SJCRH30 (cell line): ENCODE results near the gene KREMEN2. TPM values are rescaled to one million over a fixed set of nuclear protein-coding genes. Genes with fewer than 3 reads are reported as not detected.

Source experiments
- total RNA-seq: library from RNA; depleted of rRNA; stranded (reverse); fragments of >200 nt; shearing (Covaris generic); gene quantifications from 2 replicates; pipeline ENCODE4 v1.2.3, GENCODE V29; 2014; rRNA removed

The KREMEN2 gene
- total RNA-seq, 1 experiment from 2014 or later: 13.8 TPM

Other genes with a start within 250 kb of the KREMEN2 start
- gene PRSS27, start 244.1 kb upstream of the KREMEN2 start, total RNA-seq: 0.33 and 0.40 TPM in 2 replicates
- 85.9 and 107 TPM in 2 replicates for gene SRRM2, start 211.6 kb upstream of the KREMEN2 start, total RNA-seq
- 90.5 and 119 TPM in 2 replicates for gene ELOB, start 187.0 kb upstream of the KREMEN2 start, total RNA-seq
- gene PRSS33, start 176.7 kb upstream of the KREMEN2 start, total RNA-seq: not detected in 2 replicates
- gene PRSS41, start 165.8 kb upstream of the KREMEN2 start, total RNA-seq: not detected in 2 replicates
- not detected in 2 replicates for gene PRSS21, start 147.0 kb upstream of the KREMEN2 start, total RNA-seq
- gene ZG16B, start 134.0 kb upstream of the KREMEN2 start, total RNA-seq: not detected in 2 replicates
- not detected in 2 replicates for gene PRSS22, start 106.1 kb upstream of the KREMEN2 start, total RNA-seq
- 35.4 and 40.6 TPM in 2 replicates for gene FLYWCH2, start 81.1 kb upstream of the KREMEN2 start, total RNA-seq
- 9.1 and 9.7 TPM in 2 replicates for gene FLYWCH1, start 52.3 kb upstream of the KREMEN2 start, total RNA-seq
- gene PAQR4, start 5.1 kb downstream of the KREMEN2 start, total RNA-seq: 28.1 and 34.1 TPM in 2 replicates
- gene PKMYT1, start 16.2 kb downstream of the KREMEN2 start, total RNA-seq: 34.8 and 45.8 TPM in 2 replicates
- gene CLDN9, start 48.6 kb downstream of the KREMEN2 start, total RNA-seq: not detected in 2 replicates
- not detected in 2 replicates for gene CLDN6, start 53.9 kb downstream of the KREMEN2 start, total RNA-seq
- 29.0 and 32.1 TPM in 2 replicates for gene TNFRSF12A, start 56.1 kb downstream of the KREMEN2 start, total RNA-seq
- gene HCFC1R1, start 59.7 kb downstream of the KREMEN2 start, total RNA-seq: 16.8 and 18.9 TPM in 2 replicates
- 25.5 and 29.4 TPM in 2 replicates for gene THOC6, start 59.8 kb downstream of the KREMEN2 start, total RNA-seq
- not detected in 2 replicates for gene BICDL2, start 72.7 kb downstream of the KREMEN2 start, total RNA-seq
- gene MMP25, start 82.3 kb downstream of the KREMEN2 start, total RNA-seq: 0.06 and 0.13 TPM in 2 replicates
- gene IL32, start 101.4 kb downstream of the KREMEN2 start, total RNA-seq: 158 and 177 TPM in 2 replicates
- gene ZSCAN10, start 135.0 kb downstream of the KREMEN2 start, total RNA-seq: 0.73 and 0.76 TPM in 2 replicates
- 12.9 and 13.7 TPM in 2 replicates for gene ZNF205, start 148.3 kb downstream of the KREMEN2 start, total RNA-seq
- 2.5 and 3.0 TPM in 2 replicates for gene ZNF213, start 170.8 kb downstream of the KREMEN2 start, total RNA-seq
- 0.47 TPM in 1 of 2 replicates, not detected in the other for gene OR1F1, start 223.9 kb downstream of the KREMEN2 start, total RNA-seq